H9 (cell line): ENCODE results near the gene CCNYL1. TPM values are rescaled to one million over a fixed set of nuclear protein-coding genes. Genes with fewer than 3 reads are reported as not detected.
A peak's percentile ranks its signal among the peaks of the same experiment; 100 is the strongest.

Source experiments
- DNase-seq: peaks from one replicate; pipeline ENCODE4 v3.0.0-alpha.2; 2017
- H2AFZ ChIP-seq: one replicate; pipeline ENCODE4 v1.6.1; 2013; ENCODE audit warnings: mild to moderate bottlenecking, low read length, control low read depth, moderate library complexity
- H2AK5ac ChIP-seq: 2 replicates; pipeline ENCODE4 v1.6.1; 2013; ENCODE audit warnings: low read length, control low read depth, mixed read lengths; ENCODE audit not compliant: insufficient read length
- H2BK120ac ChIP-seq: one replicate; pipeline ENCODE4 v1.6.1; 2013; ENCODE audit warnings: low read depth, mild to moderate bottlenecking, low read length, control low read depth, inconsistent platforms; ENCODE audit not compliant: poor library complexity, severe bottlenecking
- H2BK12ac ChIP-seq: 2 replicates; pipeline ENCODE4 v1.6.1; 2013; ENCODE audit warnings: low read length, control low read depth, mixed read lengths, low read depth; ENCODE audit not compliant: insufficient read length
- H2BK15ac ChIP-seq: 2 replicates; pipeline ENCODE4 v1.6.1; 2013; ENCODE audit warnings: low read depth, low read length, control low read depth
- H2BK20ac ChIP-seq: one replicate; pipeline ENCODE4 v1.6.1; 2013; ENCODE audit warnings: low read depth, mild to moderate bottlenecking, low read length, control low read depth, inconsistent platforms; ENCODE audit not compliant: poor library complexity, severe bottlenecking
- H2BK5ac ChIP-seq: 2 replicates; pipeline ENCODE4 v1.6.1; 2013; ENCODE audit warnings: low read length, control low read depth, mixed read lengths; ENCODE audit not compliant: insufficient read length
- H3K14ac ChIP-seq: 2 replicates; pipeline ENCODE4 v1.6.1; 2013; ENCODE audit warnings: low read length, control low read depth; ENCODE audit not compliant: insufficient read depth
- H3K18ac ChIP-seq: 2 replicates; pipeline ENCODE4 v1.6.1; 2013; ENCODE audit warnings: low read depth, mild to moderate bottlenecking, mixed read lengths, low read length, control low read depth; ENCODE audit not compliant: insufficient read length
- H3K23ac ChIP-seq: 2 replicates; pipeline ENCODE4 v1.6.1; 2013; ENCODE audit warnings: low read length, control low read depth, mixed read lengths, low read depth; ENCODE audit not compliant: insufficient read length
- H3K23me2 ChIP-seq: 2 replicates; pipeline ENCODE4 v1.6.1; 2013; ENCODE audit warnings: low read depth, mild to moderate bottlenecking, mixed read lengths, low read length, control low read depth; ENCODE audit not compliant: insufficient read length, poor library complexity, severe bottlenecking
- H3K27ac ChIP-seq: 2 replicates; pipeline ENCODE4 v1.5.1; 2013; ENCODE audit warnings: low read length, control low read depth, mixed read lengths, low read depth; ENCODE audit not compliant: insufficient read length
- H3K27me3 ChIP-seq: 2 replicates; pipeline ENCODE4 v1.6.1; 2013; ENCODE audit warnings: low read length, control low read depth, inconsistent platforms; ENCODE audit not compliant: insufficient read depth
- H3K4ac ChIP-seq: 2 replicates; pipeline ENCODE4 v1.6.1; 2013; ENCODE audit warnings: low read depth, mild to moderate bottlenecking, control low read depth, inconsistent platforms, low read length, moderate library complexity
- H3K4me1 ChIP-seq: 2 replicates; pipeline ENCODE4 v1.6.1; 2013; ENCODE audit warnings: low read length, control low read depth, inconsistent platforms; ENCODE audit not compliant: insufficient read depth
- H3K4me2 ChIP-seq: 2 replicates; pipeline ENCODE4 v1.6.1; 2013; ENCODE audit warnings: low read length, control low read depth, mixed read lengths; ENCODE audit not compliant: insufficient read length, insufficient read depth
- H3K56ac ChIP-seq: 2 replicates; pipeline ENCODE4 v1.6.1; 2013; ENCODE audit warnings: low read depth, mild to moderate bottlenecking, mixed read lengths, low read length, control low read depth; ENCODE audit not compliant: insufficient read length
- H3K79me1 ChIP-seq: 2 replicates; pipeline ENCODE4 v1.6.1; 2013; ENCODE audit warnings: low read depth, mild to moderate bottlenecking, moderate library complexity, low read length, control low read depth, inconsistent platforms; ENCODE audit not compliant: insufficient read depth, poor library complexity, severe bottlenecking
- H3K79me2 ChIP-seq: 2 replicates; pipeline ENCODE4 v1.6.1; 2013; ENCODE audit warnings: low read length, control low read depth, inconsistent platforms; ENCODE audit not compliant: insufficient read depth
- H3K9ac ChIP-seq: 2 replicates; pipeline ENCODE4 v1.6.1; 2013; ENCODE audit warnings: low read length, control low read depth, mixed read lengths; ENCODE audit not compliant: insufficient read length; ENCODE audit errors: extremely low read depth
- H3K9me3 ChIP-seq: one replicate; pipeline ENCODE4 v1.6.1; 2013; ENCODE audit warnings: low read depth, low read length, inconsistent platforms; ENCODE audit not compliant: control insufficient read depth
- H3T11ph ChIP-seq: one replicate; pipeline ENCODE4 v1.6.1; 2013; ENCODE audit warnings: mild to moderate bottlenecking, low read length, control low read depth, inconsistent platforms
- H4K20me1 ChIP-seq: one replicate; pipeline ENCODE4 v1.6.1; 2013; ENCODE audit not compliant: control insufficient read depth, insufficient read length, insufficient read depth
- H4K5ac ChIP-seq: 2 replicates; pipeline ENCODE4 v1.6.1; 2013; ENCODE audit warnings: low read depth, mild to moderate bottlenecking, mixed read lengths, low read length, control low read depth; ENCODE audit not compliant: insufficient read length
- H4K8ac ChIP-seq: replicated peaks from 2 replicates; pipeline ENCODE4 v1.6.1; 2013; ENCODE audit warnings: low read length, control low read depth, mixed read lengths, low read depth; ENCODE audit not compliant: insufficient read length
- H4K91ac ChIP-seq: 2 replicates; pipeline ENCODE4 v1.6.1; 2013; ENCODE audit warnings: low read depth, mild to moderate bottlenecking, moderate library complexity, mixed read lengths, low read length, control low read depth; ENCODE audit not compliant: insufficient read length
- H3K27ac Mint-ChIP-seq, 3 experiments: 2 replicates in 2 of 3; 3 replicates in 1 of 3; pipeline ENCODE4 v1.8.0; 2020 to 2021; ENCODE audit warnings: mixed read lengths in 3 of 3, mild to moderate bottlenecking in 1 of 3, moderate library complexity in 1 of 3
- H3K27me3 Mint-ChIP-seq: 2 replicates; pipeline ENCODE4 v1.8.0; 2021; ENCODE audit warnings: low read depth, mild to moderate bottlenecking, moderate library complexity, mixed read lengths
- H3K36me3 Mint-ChIP-seq, 3 experiments: 2 replicates in 2 of 3; 3 replicates in 1 of 3; pipeline ENCODE4 v1.8.0; 2020 to 2021; ENCODE audit warnings: low read depth in 3 of 3, mixed read lengths in 3 of 3; ENCODE audit not compliant: insufficient read depth in 1 of 3
- H3K4me1 Mint-ChIP-seq, 2 experiments: 2 replicates each; pipeline ENCODE4 v1.8.0; 2020; ENCODE audit warnings: mixed read lengths in 2 of 2
- H3K4me3 Mint-ChIP-seq, 2 experiments: 2 replicates in 1 of 2; 3 replicates in 1 of 2; pipeline ENCODE4 v1.8.0; 2020 to 2021; ENCODE audit warnings: mild to moderate bottlenecking in 2 of 2, mixed read lengths in 2 of 2, moderate library complexity in 1 of 2
- H3K9me3 Mint-ChIP-seq, 2 experiments: 2 replicates in 1 of 2; 3 replicates in 1 of 2; pipeline ENCODE4 v1.8.0; 2020; ENCODE audit warnings: mild to moderate bottlenecking in 2 of 2, mixed read lengths in 2 of 2, moderate library complexity in 1 of 2
- CTCF ChIP-seq: fragments of 200-600 bp; sonication (generic); conservative IDR thresholded peaks from 3 replicates; pipeline ENCODE4 v1.8.0; 2021; ENCODE audit warnings: antibody characterized with exemption, mild to moderate bottlenecking
- WGBS: extraction: QIAGEN DNeasy Blood & Tissue Kit; methylation state at CpG from one replicate; pipeline ENCODE4 v1.1.7; 2013; ENCODE audit warnings: missing lambda C conversion rate, low lambda C conversion rate, mixed read lengths; ENCODE audit not compliant: insufficient read length; ENCODE audit errors: extremely low coverage; 5-methylcytosine and 5-hydroxymethylcytosine counted together
- total RNA-seq: library from RNA; stranded (reverse); gene quantifications from 2 replicates; pipeline ENCODE4 v1.2.1, GENCODE V29; 2021

Gene CCNYL1
- total RNA-seq, 1 experiment from 2014 or later, result 27.0 TPM

- Histone ChIP-seq H3K4me1 (peaks cover 6% of the 10 kb centered on the region; the same call in 1 of the 2 replicates), H2BK5ac (no peak overlapping the region), H2BK12ac (no peak overlapping the region), H4K91ac (no peak overlapping the region), H3T11ph (no peak overlapping the region), H3K23ac (no peak overlapping the region), H2BK120ac (no peak overlapping the region), H3K56ac (no peak overlapping the region), H3K27me3 (no peaks in the 10 kb centered on the region), H4K8ac (no peak overlapping the region), H2BK20ac (no peak overlapping the region), H3K9me3 (no peaks in the 10 kb centered on the region), H4K5ac (no peak overlapping the region), H3K79me2 (no peaks in the 10 kb centered on the region), H3K23me2 (no peaks in the 10 kb centered on the region), H3K79me1 (no peaks in the 10 kb centered on the region), H2AK5ac (no peak overlapping the region), H2AFZ (no peak overlapping the region), H3K9ac (no peak overlapping the region), H3K18ac (no peak overlapping the region), H3K4ac (no peak overlapping the region), H3K14ac (no peak overlapping the region), H3K27ac (peak overlapping the region; percentile 2), H4K20me1 (no peaks in the 10 kb centered on the region), H3K4me2 (no peak overlapping the region), H2BK15ac (no peak overlapping the region)
- no CpG with 5 or more reads among the region's 2 CpGs for WGBS
- H3K27ac Mint-ChIP-seq, result peak overlapping the region in 2 of 3 experiments; percentile 73 to 98; a peak in 6 of 7 replicates
- H3K36me3 Mint-ChIP-seq, result no peaks in the 10 kb centered on the region; a peak in 1 of 7 replicates
- no peaks in the 10 kb centered on the region for H3K27me3 Mint-ChIP-seq
- H3K4me1 Mint-ChIP-seq, result peaks cover 29 to 40% of the 10 kb centered on the region in 2 experiments
- TF ChIP-seq CTCF, result peak; percentile 37; the same call in 1 of the 3 replicates
- peak; percentile 42 for DNase-seq
- H3K9me3 Mint-ChIP-seq, result no peaks in the 10 kb centered on the region
- peak overlapping the region in 1 of 2 experiments; percentile 8; a peak in 1 of 5 replicates for H3K4me3 Mint-ChIP-seq
Measured at GRCh38 chr2:207674826-207675225, 36.6 kb upstream of the CCNYL1 start.
